C4-2B (cell line): ENCODE results near the gene NPLOC4.

Experiments used
- H3K27ac ChIP-seq: fragments of 450-650 bp; 2 replicates; pipeline ENCODE4 v1.5.1; 2017
- ZFX ChIP-seq: fragments of 450-650 bp; IDR thresholded peaks from 2 replicates; pipeline ENCODE4 v1.6.1; 2017
- TF ChIP-seq, protein P1 (sequence below): fragments of 450-650 bp; conservative IDR thresholded peaks from 2 replicates; pipeline ENCODE4 v1.5.1; 2017; ENCODE audit warnings: mild to moderate bottlenecking

Gene NPLOC4

DNA sequence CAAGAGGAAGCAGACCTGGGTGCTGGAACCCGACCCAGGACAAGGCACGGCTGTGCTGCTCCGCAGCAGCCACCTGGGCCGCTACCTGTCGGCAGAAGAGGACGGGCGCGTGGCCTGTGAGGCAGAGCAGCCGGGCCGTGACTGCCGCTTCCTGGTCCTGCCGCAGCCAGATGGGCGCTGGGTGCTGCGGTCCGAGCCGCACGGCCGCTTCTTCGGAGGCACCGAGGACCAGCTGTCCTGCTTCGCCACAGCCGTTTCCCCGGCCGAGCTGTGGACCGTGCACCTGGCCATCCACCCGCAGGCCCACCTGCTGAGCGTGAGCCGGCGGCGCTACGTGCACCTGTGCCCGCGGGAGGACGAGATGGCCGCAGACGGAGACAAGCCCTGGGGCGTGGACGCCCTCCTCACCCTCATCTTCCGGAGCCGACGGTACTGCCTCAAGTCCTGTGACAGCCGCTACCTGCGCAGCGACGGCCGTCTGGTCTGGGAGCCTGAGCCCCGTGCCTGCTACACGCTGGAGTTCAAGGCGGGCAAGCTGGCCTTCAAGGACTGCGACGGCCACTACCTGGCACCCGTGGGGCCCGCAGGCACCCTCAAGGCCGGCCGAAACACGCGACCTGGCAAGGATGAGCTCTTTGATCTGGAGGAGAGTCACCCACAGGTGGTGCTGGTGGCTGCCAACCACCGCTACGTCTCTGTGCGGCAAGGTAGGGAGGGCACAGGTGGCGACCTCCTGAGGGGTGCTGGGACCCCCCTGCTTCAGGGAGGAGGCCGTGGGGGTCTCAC is 108.1 kb downstream of the NPLOC4 start:
- TF ChIP-seq, protein P1, sequence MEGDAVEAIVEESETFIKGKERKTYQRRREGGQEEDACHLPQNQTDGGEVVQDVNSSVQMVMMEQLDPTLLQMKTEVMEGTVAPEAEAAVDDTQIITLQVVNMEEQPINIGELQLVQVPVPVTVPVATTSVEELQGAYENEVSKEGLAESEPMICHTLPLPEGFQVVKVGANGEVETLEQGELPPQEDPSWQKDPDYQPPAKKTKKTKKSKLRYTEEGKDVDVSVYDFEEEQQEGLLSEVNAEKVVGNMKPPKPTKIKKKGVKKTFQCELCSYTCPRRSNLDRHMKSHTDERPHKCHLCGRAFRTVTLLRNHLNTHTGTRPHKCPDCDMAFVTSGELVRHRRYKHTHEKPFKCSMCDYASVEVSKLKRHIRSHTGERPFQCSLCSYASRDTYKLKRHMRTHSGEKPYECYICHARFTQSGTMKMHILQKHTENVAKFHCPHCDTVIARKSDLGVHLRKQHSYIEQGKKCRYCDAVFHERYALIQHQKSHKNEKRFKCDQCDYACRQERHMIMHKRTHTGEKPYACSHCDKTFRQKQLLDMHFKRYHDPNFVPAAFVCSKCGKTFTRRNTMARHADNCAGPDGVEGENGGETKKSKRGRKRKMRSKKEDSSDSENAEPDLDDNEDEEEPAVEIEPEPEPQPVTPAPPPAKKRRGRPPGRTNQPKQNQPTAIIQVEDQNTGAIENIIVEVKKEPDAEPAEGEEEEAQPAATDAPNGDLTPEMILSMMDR: no peak
- peak; percentile 50; the same call in 1 of the 2 replicates for TF ChIP-seq ZFX
- H3K27ac ChIP-seq: peak overlapping the region; percentile 52

GRCh38 chr17:81528384-81528650 is 108.6 kb downstream of the NPLOC4 start:
- no peak for TF ChIP-seq ZFX
- TF ChIP-seq, protein P1: no peak
- H3K27ac ChIP-seq: peak overlapping the region; percentile 52

DNA sequence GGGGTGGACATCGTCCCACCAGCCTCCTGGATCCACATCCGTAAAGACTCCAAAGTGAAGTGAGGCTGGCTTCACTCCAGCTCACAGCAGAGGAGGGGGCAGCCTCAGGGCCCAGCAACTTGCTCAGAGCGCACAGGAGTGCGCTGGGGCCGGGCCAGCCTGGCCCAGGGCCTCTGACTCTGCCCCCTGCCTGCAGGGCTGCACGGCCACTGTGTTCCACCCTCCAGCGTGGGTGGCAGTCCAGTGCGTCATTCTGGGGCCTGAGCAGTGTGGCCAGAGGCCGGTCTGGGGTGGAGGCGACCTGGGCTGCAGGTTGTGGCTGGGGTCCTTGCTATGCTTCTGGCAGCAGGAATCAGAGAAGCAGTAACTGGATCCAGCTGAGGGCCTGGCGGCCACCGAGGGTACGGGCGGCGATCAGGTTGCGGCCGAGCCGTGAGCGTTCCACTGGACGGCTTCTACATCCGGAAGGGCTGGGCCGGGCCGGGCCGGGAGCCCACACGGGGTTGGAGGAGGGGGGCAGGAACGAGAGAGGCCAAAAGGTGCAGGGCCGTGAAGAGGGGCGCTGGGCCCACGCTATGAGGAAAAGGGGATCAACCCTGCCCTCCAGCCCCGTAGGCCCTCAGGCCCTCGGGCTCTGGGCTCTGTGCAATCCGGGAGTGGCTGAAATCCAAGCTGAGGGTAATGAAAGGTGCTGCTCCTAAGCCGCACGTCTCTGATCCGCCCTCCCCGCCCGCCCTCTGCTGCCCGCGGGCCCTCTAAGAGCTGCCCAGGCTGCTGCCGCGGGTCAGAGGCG is 109.1 kb downstream of the NPLOC4 start, which contains the start of gene FSCN2:
Gene FSCN2, plus strand, starts transcription at position 787 of the 793 bp plus-strand sequence. CDS start 155 bp downstream, outside the sequence.
- TF ChIP-seq, protein P1: no peak; the same call in 1 of the 2 replicates
- no peak for TF ChIP-seq ZFX
- H3K27ac ChIP-seq: peak within 1 kb of the TSS; percentile 52

DNA sequence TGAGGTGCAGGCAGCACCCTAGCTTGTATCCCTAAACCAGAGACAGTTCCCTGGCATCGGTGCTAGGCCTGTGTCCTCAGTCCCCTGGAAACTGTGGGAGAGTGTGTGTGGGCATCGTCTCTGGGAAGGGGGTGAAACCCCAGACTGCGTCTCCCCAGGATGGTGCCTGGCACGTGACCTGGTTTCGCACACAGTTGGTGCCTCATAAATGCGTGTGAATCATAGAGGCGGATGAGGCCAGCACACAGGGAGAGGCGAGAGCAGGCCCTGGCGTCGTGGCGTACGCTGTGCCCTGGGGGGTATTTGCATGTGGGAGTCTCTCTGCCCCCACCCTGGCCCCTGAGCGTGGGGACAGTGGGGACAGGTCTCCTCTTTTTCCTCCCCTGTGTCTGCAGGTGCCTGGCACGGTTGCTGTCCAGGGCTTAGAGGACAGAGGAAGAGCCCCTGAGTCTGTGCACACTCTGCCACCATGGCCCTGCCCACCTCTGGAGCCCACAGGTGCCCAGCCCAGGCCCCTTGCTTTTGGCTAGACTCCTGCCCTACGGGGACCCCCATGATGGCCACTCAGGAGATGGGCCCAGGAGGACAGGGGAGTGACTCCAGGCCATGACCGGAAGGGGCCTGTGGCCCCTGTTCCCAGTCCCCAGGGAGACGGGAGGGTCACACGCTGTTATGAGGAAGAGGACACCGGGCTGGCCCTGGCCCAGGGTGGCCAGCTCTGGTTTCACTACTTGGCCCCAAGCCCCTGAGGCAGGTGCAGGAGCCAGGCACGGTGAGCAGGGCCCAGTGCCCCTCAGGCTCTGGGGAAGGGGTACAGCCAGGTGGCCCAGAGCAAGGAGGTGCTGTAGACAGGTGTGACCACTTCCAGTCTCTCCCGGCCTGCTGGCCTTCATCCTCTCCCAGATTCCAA is 110.0 kb downstream of the NPLOC4 start:
- TF ChIP-seq ZFX: no peak
- TF ChIP-seq, protein P1: no peak
- H3K27ac ChIP-seq: peak overlapping the region; percentile 52

GRCh38 chr17:81524865-81525159 is 112.1 kb downstream of the NPLOC4 start:
- no peak for TF ChIP-seq ZFX
- TF ChIP-seq, protein P1: no peak
- H3K27ac ChIP-seq: no peak overlapping the region

DNA sequence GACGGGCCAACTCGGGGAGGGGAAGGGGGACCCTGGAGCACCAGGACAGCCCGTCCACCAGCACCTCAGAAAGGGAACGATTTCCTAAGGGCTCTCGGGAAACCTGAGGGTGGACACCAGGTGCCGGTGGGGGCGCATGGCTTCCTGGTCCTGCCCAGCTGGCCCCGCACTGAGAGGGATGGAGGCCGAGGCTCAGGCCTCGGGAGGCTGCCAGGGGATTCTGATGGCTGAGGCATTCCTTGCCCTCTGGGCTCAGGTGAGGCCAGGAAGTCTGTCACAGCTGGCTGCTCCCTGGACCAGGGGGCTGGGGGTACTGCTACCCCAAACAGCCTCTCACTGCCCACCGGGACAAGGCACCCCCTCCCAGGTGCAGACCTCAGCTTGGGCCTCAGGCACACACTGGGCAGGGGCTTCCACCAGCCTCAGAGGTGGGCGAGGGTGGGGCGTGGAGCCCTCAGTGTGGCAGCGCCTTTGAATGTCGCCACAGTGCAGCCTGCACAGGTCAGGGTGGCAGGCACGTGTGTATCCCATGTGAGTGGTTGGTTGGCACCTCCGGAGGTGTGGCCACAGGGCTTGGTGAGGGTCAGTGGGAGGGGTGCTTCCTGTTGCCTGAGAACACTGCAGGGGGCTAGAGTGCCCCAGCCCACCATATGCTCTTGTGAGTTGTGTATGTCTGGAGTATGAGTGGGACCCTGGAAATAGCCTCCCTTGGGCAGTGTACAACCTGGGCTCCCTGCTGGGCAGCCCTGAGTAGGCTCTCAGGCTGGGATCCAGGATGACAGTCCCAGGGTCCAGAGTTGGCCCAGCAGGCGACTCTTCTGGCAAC is 112.7 kb downstream of the NPLOC4 start:
- TF ChIP-seq ZFX: no peak
- TF ChIP-seq, protein P1: no peak
- no peak overlapping the region for H3K27ac ChIP-seq
